GM19043 (cell line): Measurements from ENCODE around the gene PLA2G15.
A peak's percentile ranks its signal among the peaks of the same experiment; 100 is the strongest.

Experiments used
- ATAC-seq: cut with Tn5 transposase; IDR thresholded peaks from one replicate; pipeline ENCODE4 v1.9.1; 2021; ENCODE audit warnings: low read depth; ENCODE audit not compliant: unreplicated experiment

PLA2G15 gene

GRCh38 chr16:68244903-68245853 is at the start of gene PLA2G15:
TSS of gene PLA2G15 (plus strand) at chr16:68245373. CDS start at chr16:68245427, 54 bp downstream.
- peak; percentile 82 for ATAC-seq

GRCh38 chr16:68197250-68197649 is 47.9 kb upstream of the PLA2G15 start:
- no peak for ATAC-seq

GRCh38 chr16:68200088-68200783 is 44.9 kb upstream of the PLA2G15 start:
- ATAC-seq: no peak

GRCh38 chr16:68202091-68202519 is 43.1 kb upstream of the PLA2G15 start:
- ATAC-seq: no peak

- ATAC-seq: no peak
Observed at GRCh38 chr16:68206245-68206644, 38.9 kb upstream of the PLA2G15 start.

- ATAC-seq: no peak
Observed at GRCh38 chr16:68214726-68215125, 30.4 kb upstream of the PLA2G15 start.

GRCh38 chr16:68215302-68215701 is 29.9 kb upstream of the PLA2G15 start:
- ATAC-seq: no peak

- no peak for ATAC-seq
Observed at GRCh38 chr16:68216240-68216639, 28.9 kb upstream of the PLA2G15 start.

- ATAC-seq: no peak
Observed at GRCh38 chr16:68217506-68217905, 27.7 kb upstream of the PLA2G15 start.

- no peak for ATAC-seq
Observed at GRCh38 chr16:68219725-68220351, 25.3 kb upstream of the PLA2G15 start.

GRCh38 chr16:68223072-68223471 is 22.1 kb upstream of the PLA2G15 start:
- no peak for ATAC-seq

- no peak for ATAC-seq
Observed at GRCh38 chr16:68226116-68226515, 19.1 kb upstream of the PLA2G15 start.

GRCh38 chr16:68227183-68227793 is 17.9 kb upstream of the PLA2G15 start:
- ATAC-seq: no peak

GRCh38 chr16:68227850-68228553 is 17.2 kb upstream of the PLA2G15 start:
- no peak for ATAC-seq

- ATAC-seq: no peak
Observed at GRCh38 chr16:68228652-68229051, 16.5 kb upstream of the PLA2G15 start.

- ATAC-seq: no peak
Observed at GRCh38 chr16:68229431-68230175, 15.6 kb upstream of the PLA2G15 start.

- no peak for ATAC-seq
Observed at GRCh38 chr16:68230176-68230571, 15.0 kb upstream of the PLA2G15 start.

- ATAC-seq: no peak
Observed at GRCh38 chr16:68230956-68231355, 14.2 kb upstream of the PLA2G15 start.

- ATAC-seq: no peak
Observed at GRCh38 chr16:68231384-68232136, 13.6 kb upstream of the PLA2G15 start.
